DND-41 (cell line): ENCODE measurements around the gene PTPRN2.

ENCODE experiments used
- EZH2 ChIP-seq: IDR thresholded peaks from 3 replicates; pipeline ENCODE4 v1.6.1; 2012; ENCODE audit warnings: borderline replicate concordance, low read depth, mild to moderate bottlenecking, moderate library complexity, low read length, inconsistent platforms; ENCODE audit not compliant: severe bottlenecking
- TF ChIP-seq, protein P1 (sequence below): IDR thresholded peaks from 2 replicates; pipeline ENCODE4 v1.5.1; 2012; ENCODE audit warnings: borderline replicate concordance, low read length, moderate library complexity, mild to moderate bottlenecking; ENCODE audit not compliant: poor library complexity, severe bottlenecking; ENCODE audit errors: extremely low read depth

DNA sequence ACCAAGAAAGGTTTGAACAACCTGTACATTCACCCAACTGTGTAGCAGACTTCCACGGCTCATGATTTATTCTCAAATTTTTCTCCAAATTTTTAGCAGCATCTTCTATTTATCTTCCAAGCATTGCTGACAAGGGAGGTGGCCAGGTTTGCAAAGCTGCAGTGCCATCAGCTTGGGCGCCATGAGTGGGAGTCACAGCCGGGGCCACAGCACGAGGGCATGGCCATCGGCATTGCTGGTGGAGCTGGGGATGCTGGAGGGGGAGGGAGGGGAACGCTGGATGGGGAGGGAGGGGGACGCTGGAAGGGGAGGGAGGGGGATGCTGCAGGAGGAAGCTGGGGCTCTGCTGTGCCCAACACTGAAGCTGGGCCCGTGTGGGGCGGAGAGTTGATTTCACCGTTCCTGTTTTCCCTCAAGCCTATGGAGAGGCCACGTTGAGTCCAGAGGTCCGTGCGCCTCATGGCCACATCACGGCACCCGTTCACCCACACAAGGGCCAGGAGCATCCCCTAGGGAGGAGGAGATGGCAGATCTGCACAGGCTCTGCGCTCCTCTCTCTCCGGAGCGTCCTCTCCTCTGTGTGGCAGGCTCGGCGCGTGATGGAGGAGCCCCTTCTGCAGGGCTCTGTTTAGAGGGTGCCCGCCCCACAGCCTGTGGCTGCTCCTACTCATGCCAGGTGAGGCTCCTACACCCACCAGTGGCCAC lies 730.6 kb downstream of the PTPRN2 start:
- TF ChIP-seq, protein P1, sequence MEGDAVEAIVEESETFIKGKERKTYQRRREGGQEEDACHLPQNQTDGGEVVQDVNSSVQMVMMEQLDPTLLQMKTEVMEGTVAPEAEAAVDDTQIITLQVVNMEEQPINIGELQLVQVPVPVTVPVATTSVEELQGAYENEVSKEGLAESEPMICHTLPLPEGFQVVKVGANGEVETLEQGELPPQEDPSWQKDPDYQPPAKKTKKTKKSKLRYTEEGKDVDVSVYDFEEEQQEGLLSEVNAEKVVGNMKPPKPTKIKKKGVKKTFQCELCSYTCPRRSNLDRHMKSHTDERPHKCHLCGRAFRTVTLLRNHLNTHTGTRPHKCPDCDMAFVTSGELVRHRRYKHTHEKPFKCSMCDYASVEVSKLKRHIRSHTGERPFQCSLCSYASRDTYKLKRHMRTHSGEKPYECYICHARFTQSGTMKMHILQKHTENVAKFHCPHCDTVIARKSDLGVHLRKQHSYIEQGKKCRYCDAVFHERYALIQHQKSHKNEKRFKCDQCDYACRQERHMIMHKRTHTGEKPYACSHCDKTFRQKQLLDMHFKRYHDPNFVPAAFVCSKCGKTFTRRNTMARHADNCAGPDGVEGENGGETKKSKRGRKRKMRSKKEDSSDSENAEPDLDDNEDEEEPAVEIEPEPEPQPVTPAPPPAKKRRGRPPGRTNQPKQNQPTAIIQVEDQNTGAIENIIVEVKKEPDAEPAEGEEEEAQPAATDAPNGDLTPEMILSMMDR: no peak
- no peak for TF ChIP-seq EZH2
